ACC112 (cell line): Measurements from ENCODE around the gene PHPT1.
"Not testable (repeated sequence)": the region's sequence is repeated elsewhere in the genome, so short reads cannot be mapped to it uniquely, and the experiment has no call there.

Experiments used
- H2AFZ ChIP-seq: fragments of 200-600 bp; sonication (generic); one replicate; pipeline ENCODE4 v1.6.0; 2017; ENCODE audit warnings: antibody characterized with exemption, low read length; ENCODE audit not compliant: unreplicated experiment
- H3K27ac ChIP-seq: fragments of 200-600 bp; sonication (generic); 2 replicates; pipeline ENCODE4 v1.5.1; 2014; ENCODE audit warnings: low read depth, mild to moderate bottlenecking, antibody characterized with exemption, low read length, moderate library complexity
- H3K27me3 ChIP-seq: fragments of 200-600 bp; sonication (generic); 2 replicates; pipeline ENCODE4 v1.6.1; 2014; ENCODE audit warnings: mild to moderate bottlenecking, antibody characterized with exemption, low read length, moderate library complexity, mixed read lengths; ENCODE audit not compliant: insufficient read depth
- H3K36me3 ChIP-seq: fragments of 200-600 bp; sonication (generic); 2 replicates; pipeline ENCODE4 v1.6.1; 2016; ENCODE audit warnings: mild to moderate bottlenecking, antibody characterized with exemption, low read length, moderate library complexity, mixed read lengths; ENCODE audit not compliant: insufficient read depth
- H3K4me1 ChIP-seq: fragments of 200-600 bp; sonication (generic); one replicate; pipeline ENCODE4 v1.6.1; 2016; ENCODE audit warnings: low read length, mixed read lengths; ENCODE audit not compliant: insufficient read depth, unreplicated experiment, control insufficient read depth
- H3K4me3 ChIP-seq: fragments of 200-600 bp; sonication (generic); 2 replicates; pipeline ENCODE4 v1.5.1; 2014; ENCODE audit warnings: mild to moderate bottlenecking, low read depth, low read length
- H3K79me2 ChIP-seq: fragments of 200-600 bp; sonication (generic); one replicate; pipeline ENCODE4 v1.6.0; 2016; ENCODE audit warnings: low read length; ENCODE audit not compliant: control insufficient read depth, unreplicated experiment, insufficient read depth

Gene PHPT1

GRCh38 chr9:136831002-136831719 lies 18.0 kb upstream of the PHPT1 start:
- Histone ChIP-seq H3K4me1 (no peaks in the 10 kb centered on the region), H3K27me3 (no peaks in the 10 kb centered on the region), H2AFZ (no peak overlapping the region), H3K36me3 (peaks cover 5% of the 10 kb centered on the region; the same call in 1 of the 2 replicates), H3K79me2 (no peaks in the 10 kb centered on the region), H3K4me3 (no peak overlapping the region), H3K27ac (no peak overlapping the region)

- no peak overlapping the region for H2AFZ ChIP-seq
- H3K27me3 ChIP-seq: no peaks in the 10 kb centered on the region
- peaks cover 5% of the 10 kb centered on the region; the same call in 1 of the 2 replicates for H3K36me3 ChIP-seq
- H3K27ac ChIP-seq: no peak overlapping the region
- no peaks in the 10 kb centered on the region for H3K79me2 ChIP-seq
- no peak overlapping the region for H3K4me3 ChIP-seq
- no peaks in the 10 kb centered on the region for H3K4me1 ChIP-seq
These were observed 17.5 kb upstream of the PHPT1 start for GRCh38 chr9:136831720-136832104.

- no peak overlapping the region for H3K4me3 ChIP-seq
These were observed 16.6 kb upstream of the PHPT1 start for GRCh38 chr9:136832581-136832980.

GRCh38 chr9:136833381-136834048 lies 15.7 kb upstream of the PHPT1 start:
- H3K27me3 ChIP-seq, H3K27ac ChIP-seq, H3K4me1 ChIP-seq, H2AFZ ChIP-seq, H3K4me3 ChIP-seq, H3K36me3 ChIP-seq, H3K79me2 ChIP-seq: not testable (repeated sequence)

More at GRCh38 chr9:136832581-136832980, 16.6 kb upstream of the PHPT1 start:
- Histone ChIP-seq H3K36me3 (peaks cover 5% of the 10 kb centered on the region; the same call in 1 of the 2 replicates), H3K79me2 (no peaks in the 10 kb centered on the region), H3K4me1 (no peaks in the 10 kb centered on the region), H3K27ac (no peak overlapping the region), H3K27me3 (no peaks in the 10 kb centered on the region), H2AFZ (no peak overlapping the region)

- H2AFZ ChIP-seq: no peak overlapping the region
- H3K36me3 ChIP-seq: peaks cover 5% of the 10 kb centered on the region; the same call in 1 of the 2 replicates
- H3K4me3 ChIP-seq: no peak overlapping the region
- H3K27me3 ChIP-seq: no peaks in the 10 kb centered on the region
- H3K4me1 ChIP-seq: no peaks in the 10 kb centered on the region
- H3K79me2 ChIP-seq: no peaks in the 10 kb centered on the region
- no peak overlapping the region for H3K27ac ChIP-seq
These were observed 13.9 kb upstream of the PHPT1 start for GRCh38 chr9:136835162-136835931.

- peaks cover 5% of the 10 kb centered on the region; the same call in 1 of the 2 replicates for H3K36me3 ChIP-seq
- H3K4me1 ChIP-seq: peaks cover 6% of the 10 kb centered on the region
- H3K27ac ChIP-seq: no peak overlapping the region
- no peaks in the 10 kb centered on the region for H3K79me2 ChIP-seq
- H3K27me3 ChIP-seq: no peaks in the 10 kb centered on the region
- H2AFZ ChIP-seq: no peak overlapping the region
- no peak overlapping the region for H3K4me3 ChIP-seq
These were observed 13.0 kb upstream of the PHPT1 start for GRCh38 chr9:136835932-136836904.

- H3K4me1 ChIP-seq: peaks cover 15% of the 10 kb centered on the region
- H3K79me2 ChIP-seq: no peaks in the 10 kb centered on the region
- H2AFZ ChIP-seq: no peak overlapping the region
- no peaks in the 10 kb centered on the region for H3K36me3 ChIP-seq
- H3K27ac ChIP-seq: no peak overlapping the region
- H3K4me3 ChIP-seq: no peak overlapping the region
- no peaks in the 10 kb centered on the region for H3K27me3 ChIP-seq
These were observed 11.9 kb upstream of the PHPT1 start for GRCh38 chr9:136837146-136837855.

GRCh38 chr9:136837856-136838277 lies 11.3 kb upstream of the PHPT1 start:
- not testable (repeated sequence) for H2AFZ ChIP-seq, H3K27ac ChIP-seq, H3K4me3 ChIP-seq, H3K36me3 ChIP-seq, H3K27me3 ChIP-seq, H3K79me2 ChIP-seq
- H3K4me1 ChIP-seq: peaks cover 15% of the 10 kb centered on the region

GRCh38 chr9:136838314-136839228 lies 10.6 kb upstream of the PHPT1 start:
- no peak overlapping the region for H2AFZ ChIP-seq
- H3K36me3 ChIP-seq: no peaks in the 10 kb centered on the region
- no peak overlapping the region for H3K27ac ChIP-seq

More at GRCh38 chr9:136838314-136839228, 10.6 kb upstream of the PHPT1 start:
- Histone ChIP-seq H3K27me3 (no peaks in the 10 kb centered on the region), H3K4me3 (no peak overlapping the region), H3K4me1 (peaks cover 20% of the 10 kb centered on the region), H3K79me2 (no peaks in the 10 kb centered on the region)
